Ascending aorta (tissue), 2 donors: ENCODE results near the gene TECPR2. TPM values are rescaled to one million over a fixed set of nuclear protein-coding genes. Genes with fewer than 3 reads are reported as not detected.

Source experiments
- DNase-seq, 2 donors: peaks; one replicate each; pipeline ENCODE4 v3.0.0-alpha.2; 2019; ENCODE audit warnings: low spot score in 2 of 2
- H3K27ac ChIP-seq, 2 donors: fragments of 200-600 bp; sonication (generic); one replicate each; pipeline ENCODE4 v1.5.1; 2016 to 2017; ENCODE audit warnings: mild to moderate bottlenecking in 1 of 2
- H3K27me3 ChIP-seq: fragments of 200-600 bp; sonication (generic); one replicate; pipeline ENCODE4 v1.5.1; 2017
- H3K36me3 ChIP-seq, 2 donors: fragments of 200-600 bp; sonication (generic); one replicate each; pipeline ENCODE4 v1.5.1; 2016
- H3K4me1 ChIP-seq, 2 donors: fragments of 200-600 bp; sonication (generic); one replicate each; pipeline ENCODE4 v1.5.1; 2016 to 2017; ENCODE audit warnings: mild to moderate bottlenecking in 1 of 2
- H3K4me3 ChIP-seq, 2 donors: fragments of 200-600 bp; sonication (generic); one replicate each; pipeline ENCODE4 v1.5.1; 2016 to 2017; ENCODE audit warnings: mild to moderate bottlenecking in 1 of 2
- H3K9me3 ChIP-seq, 2 donors: fragments of 200-600 bp; sonication (generic); one replicate each; pipeline ENCODE4 v1.5.1; 2016
- CTCF ChIP-seq, 3 experiments: fragments of 200-600 bp in 2 of 3; fragments of 450-650 bp in 1 of 3; sonication (generic) in 2 of 3; IDR thresholded peaks; one replicate each; pipeline ENCODE4 v1.5.1; 2016 to 2019; ENCODE audit warnings: antibody characterized with exemption in 3 of 3, mild to moderate bottlenecking in 1 of 3, moderate library complexity in 1 of 3
- intact Hi-C: fragments of 100-400 bp; cut with DNase I; formaldehyde crosslinking; loops from one replicate; pipeline ENCODE4 v1.15.1; 2023
- total RNA-seq: library from RNA; depleted of rRNA; stranded (reverse); fragments of >200 nt; gene quantifications from one replicate; pipeline ENCODE4 v1.1.0, GENCODE V29; 2016

Gene TECPR2
- total RNA-seq, 1 donor from 2014 or later: 27.0 TPM

GRCh38 chr14:102430212-102430908, 67.6 kb downstream of the TECPR2 start:
- Histone ChIP-seq H3K4me3 (no peak overlapping the region), H3K27me3 (no peaks in the 10 kb centered on the region), H3K36me3 (peaks cover 5 to 51% of the 10 kb centered on the region in 2 donors), H3K4me1 (no peaks in the 10 kb centered on the region), H3K9me3 (no peaks in the 10 kb centered on the region), H3K27ac (no peak overlapping the region)
- intact Hi-C loops: no loop called here
- no peak for DNase-seq
- no peak for TF ChIP-seq CTCF (IDR thresholded peaks at IDR 0.05)

- Histone ChIP-seq H3K4me3 (no peak overlapping the region), H3K27ac (no peak overlapping the region), H3K27me3 (no peaks in the 10 kb centered on the region), H3K9me3 (no peaks in the 10 kb centered on the region), H3K4me1 (no peaks in the 10 kb centered on the region), H3K36me3 (peaks cover 5 to 44% of the 10 kb centered on the region in 2 donors)
- no peak for DNase-seq
- TF ChIP-seq CTCF (IDR thresholded peaks at IDR 0.05): no peak
- intact Hi-C loops: no loop called here
Measured at GRCh38 chr14:102431751-102432150, 69.0 kb downstream of the TECPR2 start.

- H3K36me3 ChIP-seq: peaks cover 6 to 25% of the 10 kb centered on the region in 2 donors
- no peak for DNase-seq
Measured at GRCh38 chr14:102434647-102435175, 72.0 kb downstream of the TECPR2 start.

GRCh38 chr14:102437997-102438915, 75.5 kb downstream of the TECPR2 start:
- Histone ChIP-seq H3K36me3 (peaks cover 24 to 50% of the 10 kb centered on the region in 2 donors), H3K4me3 (peak overlapping the region; percentile 13 to 42), H3K27me3 (no peaks in the 10 kb centered on the region), H3K27ac (no peak overlapping the region), H3K4me1 (no peaks in the 10 kb centered on the region), H3K9me3 (no peaks in the 10 kb centered on the region)
- peak; percentile 16 to 86 for DNase-seq
- intact Hi-C loops: loop anchor here (1.0 kb wide), 1 partner anchor 79 kb away; no protein-coding TSS in a partner anchor
- TF ChIP-seq CTCF (IDR thresholded peaks at IDR 0.05): peak; percentile 76 to 85 (median 76)

More at GRCh38 chr14:102434647-102435175, 72.0 kb downstream of the TECPR2 start:
- no peak overlapping the region for H3K4me3 ChIP-seq
- no peaks in the 10 kb centered on the region for H3K27me3 ChIP-seq
- no peak for TF ChIP-seq CTCF (IDR thresholded peaks at IDR 0.05)
- H3K9me3 ChIP-seq: no peaks in the 10 kb centered on the region
- no peaks in the 10 kb centered on the region for H3K4me1 ChIP-seq
- intact Hi-C loops: no loop called here
- no peak overlapping the region for H3K27ac ChIP-seq

- Histone ChIP-seq H3K36me3 (peaks cover 35 to 57% of the 10 kb centered on the region in 2 donors), H3K4me1 (no peaks in the 10 kb centered on the region), H3K27ac (no peak overlapping the region), H3K4me3 (no peak overlapping the region), H3K27me3 (no peaks in the 10 kb centered on the region), H3K9me3 (no peaks in the 10 kb centered on the region)
- DNase-seq: no peak
- intact Hi-C loops: no loop called here
- TF ChIP-seq CTCF (IDR thresholded peaks at IDR 0.05): no peak
Measured at GRCh38 chr14:102439556-102439955, 76.8 kb downstream of the TECPR2 start.
